ENCODE data around the gene CA10. TPM values are rescaled to one million over a fixed set of nuclear protein-coding genes. Genes with fewer than 3 reads are reported as not detected.

The CA10 gene
- polyA plus RNA-seq, 1 donor from 2014 or later: 6.2 TPM

DNA sequence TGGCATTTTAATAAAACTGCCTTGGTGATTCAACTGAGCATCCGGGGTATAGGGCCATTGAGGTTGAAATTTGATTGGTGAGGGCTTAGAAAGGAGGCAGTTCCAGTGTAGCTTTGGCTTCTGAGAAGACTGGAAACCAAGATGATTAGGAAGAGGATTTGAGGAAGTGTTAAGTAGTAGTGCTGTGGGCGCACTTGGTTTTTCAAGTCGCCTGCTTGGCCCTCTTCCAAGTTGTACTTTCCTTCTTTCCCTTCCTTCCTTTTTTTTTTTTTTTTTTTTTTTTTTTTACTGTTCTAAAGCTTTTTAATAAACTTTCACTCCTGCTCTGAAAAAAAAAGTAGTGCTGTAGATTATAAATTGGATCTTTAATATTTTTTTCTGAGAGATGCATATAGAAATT, 577.6 kb downstream of the CA10 start:
- Histone ChIP-seq H2AFZ (ENCODE audit: low read depth, low read length) (no peak overlapping the region), H3K27ac (ENCODE audit: low read length) (no peak overlapping the region), H3K9me3 (ENCODE audit: low read length) (no peaks in the 10 kb centered on the region), H3K9ac (ENCODE audit: low read length) (no peak overlapping the region), H3F3A (ENCODE audit: insufficient read depth, low read length, poor library complexity, severe bottlenecking) (no peaks in the 10 kb centered on the region), H3K36me3 (ENCODE audit: insufficient read depth, low read length) (no peaks in the 10 kb centered on the region), H3K4me3 (ENCODE audit: low read length) (no peak overlapping the region), H3K4me2 (ENCODE audit: low read length) (no peak overlapping the region), H3K27me3 (ENCODE audit: insufficient read depth, low read depth, low read length) (no peaks in the 10 kb centered on the region), H3K79me2 (replicated peaks; ENCODE audit: insufficient read depth, low read length) (no peaks in the 10 kb centered on the region), H4K20me1 (ENCODE audit: insufficient read depth) (no peaks in the 10 kb centered on the region), H3K9me2 (ENCODE audit: insufficient read depth, low read length) (no peaks in the 10 kb centered on the region)
- TF ChIP-seq, protein P1, sequence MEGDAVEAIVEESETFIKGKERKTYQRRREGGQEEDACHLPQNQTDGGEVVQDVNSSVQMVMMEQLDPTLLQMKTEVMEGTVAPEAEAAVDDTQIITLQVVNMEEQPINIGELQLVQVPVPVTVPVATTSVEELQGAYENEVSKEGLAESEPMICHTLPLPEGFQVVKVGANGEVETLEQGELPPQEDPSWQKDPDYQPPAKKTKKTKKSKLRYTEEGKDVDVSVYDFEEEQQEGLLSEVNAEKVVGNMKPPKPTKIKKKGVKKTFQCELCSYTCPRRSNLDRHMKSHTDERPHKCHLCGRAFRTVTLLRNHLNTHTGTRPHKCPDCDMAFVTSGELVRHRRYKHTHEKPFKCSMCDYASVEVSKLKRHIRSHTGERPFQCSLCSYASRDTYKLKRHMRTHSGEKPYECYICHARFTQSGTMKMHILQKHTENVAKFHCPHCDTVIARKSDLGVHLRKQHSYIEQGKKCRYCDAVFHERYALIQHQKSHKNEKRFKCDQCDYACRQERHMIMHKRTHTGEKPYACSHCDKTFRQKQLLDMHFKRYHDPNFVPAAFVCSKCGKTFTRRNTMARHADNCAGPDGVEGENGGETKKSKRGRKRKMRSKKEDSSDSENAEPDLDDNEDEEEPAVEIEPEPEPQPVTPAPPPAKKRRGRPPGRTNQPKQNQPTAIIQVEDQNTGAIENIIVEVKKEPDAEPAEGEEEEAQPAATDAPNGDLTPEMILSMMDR (IDR thresholded peaks at IDR 0.05; ENCODE audit: poor library complexity, severe bottlenecking): no peak
